A673 (cell line): ENCODE results near the gene DENND1A.

Source experiments
- CTCF ChIP-seq: fragments of 300-800, 200-600 bp; sonication (generic); conservative IDR thresholded peaks from 2 replicates; pipeline ENCODE4 v1.5.1; 2017; ENCODE audit warnings: low read depth, mild to moderate bottlenecking, antibody characterized with exemption, low read length, moderate library complexity, mixed read lengths
- EZH2 ChIP-seq: fragments of 200-600 bp; sonication (generic); IDR thresholded peaks from 2 replicates; pipeline ENCODE4 v1.6.1; 2017; ENCODE audit warnings: borderline replicate concordance, low read depth, mild to moderate bottlenecking, mixed read lengths, antibody characterized with exemption, low read length; ENCODE audit not compliant: poor library complexity, severe bottlenecking

- TF ChIP-seq EZH2 (no peak), CTCF (no peak)
Observed at GRCh38 chr9:123368536-123369153, 561.3 kb downstream of the DENND1A start.
